Esophagus muscularis mucosa (tissue), 3 donors: Measurements from ENCODE around the gene GRIK3.

Experiments used
- CTCF ChIP-seq, 3 experiments: fragments of 200-600 bp in 2 of 3; fragments of 450-650 bp in 1 of 3; sonication (generic) in 2 of 3; IDR thresholded peaks; one replicate each; pipeline ENCODE4 v1.5.1; 2017 to 2019; ENCODE audit warnings: antibody characterized with exemption in 3 of 3, mild to moderate bottlenecking in 2 of 3, moderate library complexity in 1 of 3
- POLR2A ChIP-seq: fragments of 450-650 bp; IDR thresholded peaks from one replicate; pipeline ENCODE4 v1.6.1; 2017; ENCODE audit warnings: antibody characterized with exemption, moderate library complexity, mild to moderate bottlenecking, low read depth

- TF ChIP-seq CTCF (IDR thresholded peaks at IDR 0.05) (no peak), POLR2A (no peak)
Measured at GRCh38 chr1:36805979-36806640, 228.2 kb downstream of the GRIK3 start.
